DND-41 (cell line): ENCODE measurements around the gene DYRK1B.

Experiments used
- EZH2 ChIP-seq: IDR thresholded peaks from 3 replicates; pipeline ENCODE4 v1.6.1; 2012; ENCODE audit warnings: borderline replicate concordance, low read depth, mild to moderate bottlenecking, moderate library complexity, low read length, inconsistent platforms; ENCODE audit not compliant: severe bottlenecking
- TF ChIP-seq, protein P1 (sequence below): IDR thresholded peaks from 2 replicates; pipeline ENCODE4 v1.5.1; 2012; ENCODE audit warnings: borderline replicate concordance, low read length, moderate library complexity, mild to moderate bottlenecking; ENCODE audit not compliant: poor library complexity, severe bottlenecking; ENCODE audit errors: extremely low read depth

DNA sequence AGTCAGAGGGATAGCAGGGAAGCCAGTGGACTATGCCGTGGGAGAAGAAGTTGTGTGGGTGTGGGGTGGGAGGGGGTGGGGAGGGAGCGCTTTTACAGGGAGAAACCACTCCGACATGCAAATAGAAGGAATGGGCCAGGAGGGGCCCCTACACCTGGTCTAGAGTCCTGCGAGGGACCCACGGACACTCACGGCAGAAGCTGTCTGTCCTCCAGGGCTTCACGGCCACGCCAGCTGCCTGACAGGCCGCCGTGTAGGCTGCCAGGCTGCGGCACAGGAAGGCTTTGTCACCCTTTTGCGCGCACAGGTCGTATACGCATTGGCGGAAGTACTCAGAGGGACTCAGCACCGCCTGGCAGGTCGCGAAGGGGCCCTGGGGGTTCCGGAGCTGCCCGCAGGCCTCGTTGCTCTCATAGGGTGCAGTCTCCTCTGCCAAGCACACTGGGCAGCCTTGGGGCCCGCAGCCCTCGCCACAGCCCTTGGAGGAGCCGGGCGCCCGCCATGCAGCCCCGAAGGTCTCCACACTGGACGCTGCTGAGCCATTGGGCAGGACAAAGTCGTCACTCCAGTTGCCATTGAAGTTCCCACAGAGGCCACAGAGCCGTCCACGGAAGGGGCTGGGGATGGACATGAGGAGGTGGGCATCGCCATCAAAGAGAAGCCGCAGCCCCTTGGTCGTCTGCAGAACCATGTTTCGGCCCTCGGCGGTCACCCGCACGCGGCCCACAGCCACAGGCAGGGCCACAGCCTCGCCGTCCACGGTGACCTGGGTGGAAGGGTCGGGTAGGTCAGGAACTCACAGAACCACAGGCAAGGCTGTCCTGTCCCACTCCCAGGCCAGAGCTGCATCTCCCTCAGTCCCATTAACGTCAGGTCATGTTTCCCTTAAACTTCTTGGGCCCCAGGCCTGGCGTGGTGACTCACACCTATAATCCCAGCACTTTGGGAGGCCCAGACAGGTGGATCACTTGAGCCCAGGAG, 38.2 kb upstream of the DYRK1B start:
- TF ChIP-seq, protein P1, sequence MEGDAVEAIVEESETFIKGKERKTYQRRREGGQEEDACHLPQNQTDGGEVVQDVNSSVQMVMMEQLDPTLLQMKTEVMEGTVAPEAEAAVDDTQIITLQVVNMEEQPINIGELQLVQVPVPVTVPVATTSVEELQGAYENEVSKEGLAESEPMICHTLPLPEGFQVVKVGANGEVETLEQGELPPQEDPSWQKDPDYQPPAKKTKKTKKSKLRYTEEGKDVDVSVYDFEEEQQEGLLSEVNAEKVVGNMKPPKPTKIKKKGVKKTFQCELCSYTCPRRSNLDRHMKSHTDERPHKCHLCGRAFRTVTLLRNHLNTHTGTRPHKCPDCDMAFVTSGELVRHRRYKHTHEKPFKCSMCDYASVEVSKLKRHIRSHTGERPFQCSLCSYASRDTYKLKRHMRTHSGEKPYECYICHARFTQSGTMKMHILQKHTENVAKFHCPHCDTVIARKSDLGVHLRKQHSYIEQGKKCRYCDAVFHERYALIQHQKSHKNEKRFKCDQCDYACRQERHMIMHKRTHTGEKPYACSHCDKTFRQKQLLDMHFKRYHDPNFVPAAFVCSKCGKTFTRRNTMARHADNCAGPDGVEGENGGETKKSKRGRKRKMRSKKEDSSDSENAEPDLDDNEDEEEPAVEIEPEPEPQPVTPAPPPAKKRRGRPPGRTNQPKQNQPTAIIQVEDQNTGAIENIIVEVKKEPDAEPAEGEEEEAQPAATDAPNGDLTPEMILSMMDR: no peak
- TF ChIP-seq EZH2: no peak
